HCT116 (cell line): ENCODE measurements around the gene TMEM244. TPM values are rescaled to one million over a fixed set of nuclear protein-coding genes. Genes with fewer than 3 reads are reported as not detected.

Experiments used
- ATAC-seq: fragments of 200-7000 bp; cut with Tn5 transposase; 2 replicates; pipeline ENCODE4 v1.9.1; 2020; ENCODE audit warnings: mild to moderate bottlenecking, moderate library complexity
- BruUV-seq: library from RNA; stranded (reverse); fragments of 400-500 nt; replicated peaks from 2 replicates; lab custom pipeline; 2021; lab: Mats Ljungman, UMichigan
- CTCF ChIA-PET: fragments of 300-600 bp; sonication (Branson Sonifier 250); formaldehyde crosslinking; loops from one replicate; lab custom pipeline; 2021; ENCODE audit warnings: antibody characterized with exemption; lab: Charles Lee
- POLR2A ChIA-PET: fragments of 300-600, 350-600 bp; sonication (Branson Sonifier 250); formaldehyde crosslinking; loops from one replicate; lab custom pipeline; 2021; ENCODE audit warnings: antibody characterized with exemption; lab: Charles Lee
- RAD21 ChIA-PET, 2 experiments: fragments of 300-600 bp; sonication (Branson Sonifier 250); formaldehyde crosslinking; loops; one replicate each; lab custom pipeline; 2023; ENCODE audit warnings: low total read pairs in 2 of 2; ENCODE audit not compliant: uncharacterized antibody in 2 of 2, unreplicated experiment in 2 of 2, low non-redundant PET in 1 of 2; lab: Charles Lee
- DNase-seq: peaks from one replicate; pipeline ENCODE4 v3.0.0-alpha.2; 2010; ENCODE audit warnings: low read depth, low spot score
- H2AFZ ChIP-seq: fragments of 200-600 bp; shearing (Covaris generic), sonication (generic); 2 replicates; pipeline ENCODE4 v1.6.1; 2017; ENCODE audit warnings: low read depth, mixed run types, mixed read lengths, antibody characterized with exemption, low read length; ENCODE audit not compliant: poor library complexity, severe bottlenecking
- H3K27ac ChIP-seq: 2 replicates; pipeline ENCODE4 v1.5.1; 2012; ENCODE audit warnings: low read depth, low read length
- H3K27me3 ChIP-seq: fragments of 200-600 bp; sonication (generic); 2 replicates; pipeline ENCODE4 v1.6.1; 2016; ENCODE audit warnings: mixed run types, low read length, mixed read lengths; ENCODE audit not compliant: insufficient read depth
- H3K36me3 ChIP-seq, 2 experiments: fragments of 200-500 bp in 1 of 2; fragments of 200-600 bp in 1 of 2; sonication (Bioruptor generic) in 1 of 2; sonication (generic) in 1 of 2; 2 replicates each; pipeline versions ENCODE4 v1.5.1 to v1.6.1; 2014 to 2016; ENCODE audit warnings: low read length in 2 of 2, inconsistent platforms in 1 of 2, mixed read lengths in 1 of 2, mixed run types in 1 of 2; ENCODE audit not compliant: insufficient read depth in 2 of 2, control insufficient read depth in 1 of 2
- H3K4me1 ChIP-seq, 2 experiments: fragments of 200-600 bp in 1 of 2; sonication (generic) in 1 of 2; 2 replicates each; pipeline versions ENCODE4 v1.5.1 to v1.6.1; 2012 to 2017; ENCODE audit warnings: low read length in 2 of 2, inconsistent platforms in 1 of 2, mild to moderate bottlenecking in 1 of 2, mixed read lengths in 1 of 2, mixed run types in 1 of 2, moderate library complexity in 1 of 2; ENCODE audit not compliant: insufficient read depth in 2 of 2, control insufficient read depth in 1 of 2
- H3K4me2 ChIP-seq: fragments of 200-600 bp; sonication (generic); 2 replicates; pipeline ENCODE4 v1.6.1; 2017; ENCODE audit warnings: mixed run types, low read length, mixed read lengths
- H3K4me3 ChIP-seq, 2 experiments: fragments of 200-600 bp in 1 of 2; sonication (generic) in 1 of 2; replicated peaks in 1 of 2; 2 replicates each; pipeline ENCODE4 v1.5.1; 2011 to 2016; ENCODE audit warnings: low read length in 2 of 2, control low read depth in 1 of 2, low read depth in 1 of 2, mild to moderate bottlenecking in 1 of 2, mixed read lengths in 1 of 2, mixed run types in 1 of 2
- H3K79me2 ChIP-seq: fragments of 200-600 bp; sonication (generic); 2 replicates; pipeline ENCODE4 v1.6.1; 2017; ENCODE audit warnings: mild to moderate bottlenecking, mixed run types, low read length, moderate library complexity, mixed read lengths; ENCODE audit not compliant: insufficient read depth
- H3K9ac ChIP-seq: fragments of 200-600 bp; sonication (generic); 2 replicates; pipeline ENCODE4 v1.6.1; 2016; ENCODE audit warnings: low read length, mixed read lengths
- H3K9me2 ChIP-seq: fragments of 200-600 bp; sonication (generic), shearing (Covaris generic); 2 replicates; pipeline ENCODE4 v1.6.1; 2017; ENCODE audit warnings: mixed run types, mild to moderate bottlenecking, moderate library complexity; ENCODE audit not compliant: insufficient read depth
- H3K9me3 ChIP-seq, 2 experiments: fragments of 200-500 bp in 1 of 2; fragments of 200-600 bp in 1 of 2; sonication (Bioruptor generic) in 1 of 2; sonication (generic) in 1 of 2; 2 replicates each; pipeline ENCODE4 v1.6.1; 2014 to 2017; ENCODE audit warnings: low read length in 2 of 2, mixed read lengths in 2 of 2, inconsistent platforms in 1 of 2, low read depth in 1 of 2, mild to moderate bottlenecking in 1 of 2, mixed run types in 1 of 2, moderate library complexity in 1 of 2; ENCODE audit not compliant: control insufficient read depth in 1 of 2, insufficient read depth in 1 of 2
- H4K20me1 ChIP-seq: fragments of 200-600 bp; sonication (generic), shearing (Covaris generic); 2 replicates; pipeline ENCODE4 v1.6.1; 2017; ENCODE audit warnings: mixed run types, mild to moderate bottlenecking, moderate library complexity; ENCODE audit not compliant: insufficient read depth
- ATF3 ChIP-seq: IDR thresholded peaks from 2 replicates; pipeline ENCODE4 v1.6.1; 2012
- POLR2A ChIP-seq: IDR thresholded peaks from 2 replicates; pipeline ENCODE4 v1.7.0; 2011; ENCODE audit warnings: borderline replicate concordance; ENCODE audit not compliant: insufficient read depth, insufficient read length; ENCODE audit errors: extremely low read depth
- intact Hi-C: fragments of 100-400 bp; cut with micrococcal nuclease; formaldehyde crosslinking; loops from 2 replicates; pipeline ENCODE4 v1.10.0; 2022
- total RNA-seq: library from RNA; stranded (reverse); gene quantifications from one replicate; pipeline ENCODE4 v1.2.1, GENCODE V29; 2021; ENCODE audit not compliant: unreplicated experiment
- TF ChIP-seq, protein P1 (sequence below): IDR thresholded peaks from 2 replicates; pipeline ENCODE4 v1.6.1; 2012; ENCODE audit warnings: low read depth

The TMEM244 gene
- total RNA-seq, 1 experiment from 2014 or later = not detected

DNA sequence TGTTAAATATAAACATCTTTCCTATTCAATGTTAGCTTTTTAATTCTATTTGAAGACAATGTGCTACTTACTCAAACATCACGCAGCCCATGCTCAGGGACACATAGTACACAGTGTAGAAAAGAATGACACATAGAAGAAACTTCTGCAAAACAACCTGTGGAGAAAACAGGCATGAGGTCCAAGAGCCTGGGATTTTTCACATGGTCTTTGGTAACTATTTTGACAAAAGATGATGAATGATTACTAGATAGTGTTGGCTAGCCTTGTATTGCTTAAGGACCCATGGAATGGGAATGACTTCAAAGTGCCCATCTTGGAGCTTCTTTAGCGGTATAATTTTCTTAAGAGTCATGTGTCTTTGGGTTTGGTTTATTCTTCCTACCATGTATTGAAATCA, 15.4 kb downstream of the TMEM244 start:
- BruUV-seq = no TSS peak
- DNase-seq (no peak), ATAC-seq (no peak)
- no peaks in the 10 kb centered on the region for H3K79me2 ChIP-seq
- TF ChIP-seq POLR2A = no peak
- no peak for TF ChIP-seq ATF3
- TF ChIP-seq, protein P1, sequence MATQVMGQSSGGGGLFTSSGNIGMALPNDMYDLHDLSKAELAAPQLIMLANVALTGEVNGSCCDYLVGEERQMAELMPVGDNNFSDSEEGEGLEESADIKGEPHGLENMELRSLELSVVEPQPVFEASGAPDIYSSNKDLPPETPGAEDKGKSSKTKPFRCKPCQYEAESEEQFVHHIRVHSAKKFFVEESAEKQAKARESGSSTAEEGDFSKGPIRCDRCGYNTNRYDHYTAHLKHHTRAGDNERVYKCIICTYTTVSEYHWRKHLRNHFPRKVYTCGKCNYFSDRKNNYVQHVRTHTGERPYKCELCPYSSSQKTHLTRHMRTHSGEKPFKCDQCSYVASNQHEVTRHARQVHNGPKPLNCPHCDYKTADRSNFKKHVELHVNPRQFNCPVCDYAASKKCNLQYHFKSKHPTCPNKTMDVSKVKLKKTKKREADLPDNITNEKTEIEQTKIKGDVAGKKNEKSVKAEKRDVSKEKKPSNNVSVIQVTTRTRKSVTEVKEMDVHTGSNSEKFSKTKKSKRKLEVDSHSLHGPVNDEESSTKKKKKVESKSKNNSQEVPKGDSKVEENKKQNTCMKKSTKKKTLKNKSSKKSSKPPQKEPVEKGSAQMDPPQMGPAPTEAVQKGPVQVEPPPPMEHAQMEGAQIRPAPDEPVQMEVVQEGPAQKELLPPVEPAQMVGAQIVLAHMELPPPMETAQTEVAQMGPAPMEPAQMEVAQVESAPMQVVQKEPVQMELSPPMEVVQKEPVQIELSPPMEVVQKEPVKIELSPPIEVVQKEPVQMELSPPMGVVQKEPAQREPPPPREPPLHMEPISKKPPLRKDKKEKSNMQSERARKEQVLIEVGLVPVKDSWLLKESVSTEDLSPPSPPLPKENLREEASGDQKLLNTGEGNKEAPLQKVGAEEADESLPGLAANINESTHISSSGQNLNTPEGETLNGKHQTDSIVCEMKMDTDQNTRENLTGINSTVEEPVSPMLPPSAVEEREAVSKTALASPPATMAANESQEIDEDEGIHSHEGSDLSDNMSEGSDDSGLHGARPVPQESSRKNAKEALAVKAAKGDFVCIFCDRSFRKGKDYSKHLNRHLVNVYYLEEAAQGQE = no peak
- CTCF ChIA-PET = no interaction called here
- H3K27ac ChIP-seq = no peak overlapping the region
- H3K9me2 ChIP-seq = no peaks in the 10 kb centered on the region
- H3K4me1 ChIP-seq = peaks cover 37 to 40% of the 10 kb centered on the region in 2 experiments
- H3K36me3 ChIP-seq = no peaks in the 10 kb centered on the region
- RAD21 ChIA-PET = no interaction called here
- intact Hi-C loops = no loop called here
- POLR2A ChIA-PET = no interaction called here
- H3K4me3 ChIP-seq = no peak overlapping the region
- no peaks in the 10 kb centered on the region for H4K20me1 ChIP-seq
- no peak overlapping the region for H3K4me2 ChIP-seq
- H2AFZ ChIP-seq = peak overlapping the region; percentile 75
- H3K9me3 ChIP-seq = no peaks in the 10 kb centered on the region
- no peaks in the 10 kb centered on the region for H3K27me3 ChIP-seq
- no peak overlapping the region for H3K9ac ChIP-seq
